GM21360 (cell line): ENCODE data around the gene GASK1B.
A peak's percentile ranks its signal among the peaks of the same experiment; 100 is the strongest.

Experiments
- ATAC-seq: cut with Tn5 transposase; IDR thresholded peaks from one replicate; pipeline ENCODE4 v1.9.1; 2021; ENCODE audit warnings: mild to moderate bottlenecking, moderate library complexity; ENCODE audit not compliant: unreplicated experiment

GASK1B gene

DNA sequence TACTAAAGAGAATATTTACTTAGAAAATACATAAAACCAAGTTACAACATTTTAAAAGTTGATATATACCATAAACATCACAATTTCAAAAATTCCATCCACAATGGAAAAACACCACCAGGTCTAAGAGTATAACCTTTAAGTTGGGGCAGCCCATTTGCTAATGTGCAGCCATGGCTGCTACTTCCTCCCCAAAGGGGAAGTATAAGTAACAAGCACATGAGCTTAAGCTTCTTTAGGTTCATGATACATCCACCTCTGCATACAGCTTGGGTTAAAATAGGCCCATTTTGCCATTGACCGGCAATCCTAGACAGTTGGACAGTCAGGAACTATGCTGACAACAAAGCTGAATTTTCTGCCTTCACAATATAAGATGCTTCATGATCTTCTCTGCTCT lies 16.6 kb upstream of the GASK1B start:
- no peak for ATAC-seq

- ATAC-seq: no peak
Observed at GRCh38 chr4:158186815-158187214, 14.0 kb upstream of the GASK1B start.

DNA sequence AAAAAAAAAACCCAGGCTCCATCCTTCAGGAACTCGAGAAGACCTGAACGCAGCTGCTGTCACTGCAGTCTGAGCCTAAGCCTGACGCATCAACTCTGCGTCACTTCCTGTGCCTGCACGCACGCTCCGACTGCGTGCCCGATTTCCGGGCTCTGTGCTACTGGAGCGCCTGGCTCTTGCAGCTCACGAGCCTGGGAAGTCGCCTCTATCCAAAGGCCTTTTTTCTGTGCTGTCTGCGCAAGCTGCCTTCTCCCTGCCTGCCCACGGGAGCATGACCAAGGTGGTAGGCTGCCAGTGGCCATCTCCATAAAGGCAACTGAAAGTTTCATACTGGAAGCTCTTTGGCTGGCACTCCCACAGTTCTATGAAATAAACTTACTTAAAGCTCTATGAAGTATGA lies 9.9 kb upstream of the GASK1B start:
- no peak for ATAC-seq

GRCh38 chr4:158181906-158182305 lies 9.1 kb upstream of the GASK1B start:
- ATAC-seq: no peak

DNA sequence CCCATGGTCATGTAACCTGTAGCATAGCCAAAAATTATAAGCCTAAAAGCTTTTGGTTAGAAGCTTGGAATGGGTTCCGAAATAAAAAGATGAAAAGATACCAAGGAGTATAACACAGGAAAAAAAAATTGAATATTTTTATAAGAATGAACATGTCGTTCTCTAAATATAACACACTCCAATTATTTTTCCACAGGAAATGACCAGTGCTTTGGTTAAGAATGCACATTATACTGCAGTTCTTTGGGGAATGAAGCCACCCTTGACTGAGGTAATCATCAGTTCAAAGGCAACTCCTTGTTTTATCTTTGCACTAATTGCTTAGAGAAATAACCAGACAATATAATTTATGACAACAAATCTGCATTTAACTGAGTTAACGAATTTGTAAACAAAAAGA lies 6.6 kb upstream of the GASK1B start:
- no peak for ATAC-seq

DNA sequence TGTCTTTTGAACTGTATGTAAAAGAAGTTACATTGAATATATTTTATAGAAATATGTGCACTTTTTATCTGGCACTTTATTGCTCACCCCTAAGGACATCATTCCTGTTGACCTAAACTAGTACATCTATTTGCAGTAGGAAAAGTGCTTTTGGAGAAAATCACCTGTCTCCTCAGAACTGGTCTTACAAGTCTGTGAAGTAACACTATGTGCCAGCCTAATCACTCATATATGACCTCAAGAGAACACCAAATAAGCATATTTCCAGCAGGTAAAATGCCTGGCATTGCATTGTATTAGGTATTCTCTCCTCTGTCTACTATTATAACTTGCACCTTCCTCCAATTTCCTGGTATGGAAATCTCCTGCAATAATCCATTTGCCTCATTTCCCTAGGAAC lies 4.0 kb upstream of the GASK1B start:
- no peak for ATAC-seq

- no peak for ATAC-seq
Observed at GRCh38 chr4:158176108-158176507, 3.3 kb upstream of the GASK1B start.

DNA sequence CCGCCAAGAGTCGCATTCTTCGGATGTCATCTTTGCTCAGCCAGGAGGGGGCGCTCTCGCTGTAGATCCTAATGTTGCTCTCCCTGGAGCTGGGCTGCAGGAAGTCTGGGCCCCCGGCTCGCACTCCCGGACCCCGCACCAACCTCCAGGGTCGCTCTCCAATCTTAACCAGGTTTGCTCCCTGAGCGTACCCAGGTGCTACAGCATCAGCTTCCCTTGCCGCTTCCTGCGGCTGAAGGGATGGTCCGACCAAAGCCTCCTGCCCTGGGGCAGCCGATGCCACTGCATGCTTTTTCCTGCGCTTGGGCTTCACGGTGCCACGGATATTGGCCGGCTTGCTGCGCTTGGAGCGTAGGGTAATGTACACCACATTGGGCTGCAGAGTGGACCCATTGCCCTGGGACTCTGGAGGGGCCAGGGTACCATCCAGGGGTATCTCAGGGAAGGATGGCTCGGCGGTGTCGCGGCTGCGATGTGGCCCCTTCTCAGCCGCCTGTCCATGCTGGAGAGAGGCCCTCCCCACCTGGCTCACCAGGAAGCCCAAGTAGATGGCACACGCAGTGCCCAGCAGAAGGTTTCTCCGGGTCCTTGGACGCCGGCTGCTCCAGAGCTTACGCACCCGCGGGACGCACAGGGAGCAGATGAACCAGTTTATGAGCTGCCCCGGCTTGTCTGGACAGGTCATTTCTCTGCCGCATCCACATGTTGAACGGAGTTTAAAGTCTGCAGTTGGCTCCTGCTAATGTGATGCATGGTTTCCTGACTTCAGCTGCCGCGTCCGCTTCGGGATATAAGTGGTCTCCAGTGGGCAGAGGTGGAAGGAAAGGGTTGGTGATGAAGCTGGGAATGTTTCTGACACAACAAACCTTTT lies 1.9 kb downstream of the GASK1B start:
- peak; percentile 46 for ATAC-seq

DNA sequence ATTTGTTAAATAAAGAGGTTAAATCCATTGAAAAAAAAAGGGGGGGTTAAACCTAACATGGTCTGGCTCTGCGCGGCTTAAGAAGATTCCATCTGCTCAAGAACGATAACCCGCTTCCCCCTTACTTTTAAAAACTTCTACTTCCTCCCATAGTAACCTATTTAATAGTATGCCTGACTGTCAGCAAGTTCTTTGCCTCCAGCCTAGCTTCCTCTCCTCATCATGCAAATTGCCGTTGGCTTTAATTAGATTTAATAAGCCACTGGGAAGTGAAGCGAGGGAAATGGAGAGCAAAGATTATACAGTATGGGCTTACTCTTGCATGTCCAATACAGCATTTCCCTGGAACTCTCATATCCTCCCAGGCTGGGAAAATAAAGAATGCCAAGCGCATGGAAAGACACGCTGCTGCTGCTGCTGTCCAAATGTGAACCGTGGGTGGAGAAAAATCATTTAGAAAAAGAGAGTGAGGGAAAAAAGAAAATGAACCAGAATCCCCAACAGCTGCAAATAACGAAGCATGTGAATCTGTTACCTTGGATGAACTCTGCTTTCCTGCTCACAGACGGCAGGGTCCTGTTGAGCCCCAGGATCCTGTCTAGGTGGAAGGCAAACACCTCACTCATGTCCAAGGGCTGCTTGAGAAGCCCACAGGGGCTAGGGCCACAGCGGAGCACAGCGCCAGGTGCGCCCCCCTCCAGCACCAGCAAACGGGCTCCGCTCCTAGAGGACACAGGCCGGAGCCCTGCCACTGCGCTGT lies 2.7 kb downstream of the GASK1B start:
- no peak for ATAC-seq

- no peak for ATAC-seq
Observed at GRCh38 chr4:158169506-158169905, 3.3 kb downstream of the GASK1B start.

DNA sequence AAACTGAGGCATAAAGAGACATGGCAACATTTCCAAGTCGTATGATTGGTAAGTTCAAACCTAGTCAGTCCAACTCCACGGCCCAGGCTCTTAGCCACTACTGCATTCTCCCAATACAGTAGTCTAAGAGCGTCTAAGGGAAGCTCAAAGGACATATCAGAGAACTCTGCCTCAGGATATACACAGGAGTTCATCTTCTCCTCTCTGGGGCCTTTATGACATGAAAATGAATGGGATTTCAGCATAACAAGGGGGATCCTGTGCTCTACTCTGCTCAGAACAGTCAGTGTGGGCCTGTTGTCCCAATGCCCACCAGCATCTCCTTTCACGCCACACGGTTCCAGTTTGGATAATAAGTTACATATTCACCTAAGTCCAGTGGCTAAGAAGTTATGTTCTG lies 4.2 kb downstream of the GASK1B start:
- no peak for ATAC-seq

DNA sequence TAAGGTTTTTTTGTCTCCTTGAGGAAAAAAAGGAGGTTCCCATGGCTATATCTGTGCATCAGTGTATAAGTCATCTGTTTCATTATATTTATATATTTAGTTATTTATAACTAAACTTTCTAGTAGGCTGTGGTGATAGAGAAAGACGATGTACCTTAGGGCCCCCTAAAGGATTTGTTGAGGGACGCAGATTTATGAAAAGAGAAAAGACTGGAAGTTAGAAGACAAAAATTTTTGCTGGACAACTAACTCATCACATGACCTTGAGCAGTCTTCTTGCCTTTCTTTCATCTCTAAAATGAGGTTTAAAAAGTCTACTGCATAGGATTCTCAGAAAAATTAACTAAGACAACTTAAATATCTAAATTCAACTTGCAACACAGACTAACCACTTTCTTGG lies 6.1 kb downstream of the GASK1B start:
- no peak for ATAC-seq

GRCh38 chr4:158164768-158165213 lies 8.0 kb downstream of the GASK1B start:
- no peak for ATAC-seq

DNA sequence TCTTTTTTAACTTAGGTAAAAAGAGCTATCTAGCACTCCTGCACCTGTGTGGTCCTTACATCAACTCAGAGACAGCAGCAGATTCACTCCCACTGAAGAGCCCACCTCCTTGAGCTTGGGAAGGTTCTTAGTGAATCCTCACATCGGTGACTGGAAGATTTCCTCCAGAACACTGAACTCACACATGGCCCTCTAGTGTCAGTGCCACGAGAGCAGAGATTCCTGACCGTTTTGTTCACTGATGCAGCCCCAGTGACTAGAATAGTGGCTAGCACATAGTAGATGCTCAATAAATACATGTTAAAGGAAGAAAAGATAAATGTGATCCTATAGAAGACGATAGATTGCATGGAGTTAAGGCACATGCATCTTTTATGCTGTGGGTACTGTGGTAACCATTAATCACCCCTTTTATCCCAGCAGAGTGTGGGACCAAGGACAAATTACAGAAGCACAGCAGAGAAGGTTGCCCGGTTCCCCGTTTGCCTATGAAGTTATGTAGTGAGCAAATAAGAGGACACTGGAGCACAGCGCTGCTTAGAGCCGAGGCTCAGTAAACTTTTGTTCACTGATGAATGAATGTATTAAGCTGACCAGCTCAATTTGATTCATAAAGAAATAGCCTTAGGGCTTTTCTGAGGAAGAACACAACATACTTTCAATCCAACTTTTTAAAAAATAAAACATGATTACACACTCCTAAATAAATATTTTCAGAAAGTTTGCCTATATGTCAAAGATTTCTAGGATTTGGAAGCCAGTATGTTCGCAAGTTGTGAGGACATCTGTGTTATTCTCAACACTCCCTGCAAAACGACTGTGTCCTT lies 8.7 kb downstream of the GASK1B start:
- no peak for ATAC-seq

- ATAC-seq: no peak
Observed at GRCh38 chr4:158162631-158163030, 10.2 kb downstream of the GASK1B start.

DNA sequence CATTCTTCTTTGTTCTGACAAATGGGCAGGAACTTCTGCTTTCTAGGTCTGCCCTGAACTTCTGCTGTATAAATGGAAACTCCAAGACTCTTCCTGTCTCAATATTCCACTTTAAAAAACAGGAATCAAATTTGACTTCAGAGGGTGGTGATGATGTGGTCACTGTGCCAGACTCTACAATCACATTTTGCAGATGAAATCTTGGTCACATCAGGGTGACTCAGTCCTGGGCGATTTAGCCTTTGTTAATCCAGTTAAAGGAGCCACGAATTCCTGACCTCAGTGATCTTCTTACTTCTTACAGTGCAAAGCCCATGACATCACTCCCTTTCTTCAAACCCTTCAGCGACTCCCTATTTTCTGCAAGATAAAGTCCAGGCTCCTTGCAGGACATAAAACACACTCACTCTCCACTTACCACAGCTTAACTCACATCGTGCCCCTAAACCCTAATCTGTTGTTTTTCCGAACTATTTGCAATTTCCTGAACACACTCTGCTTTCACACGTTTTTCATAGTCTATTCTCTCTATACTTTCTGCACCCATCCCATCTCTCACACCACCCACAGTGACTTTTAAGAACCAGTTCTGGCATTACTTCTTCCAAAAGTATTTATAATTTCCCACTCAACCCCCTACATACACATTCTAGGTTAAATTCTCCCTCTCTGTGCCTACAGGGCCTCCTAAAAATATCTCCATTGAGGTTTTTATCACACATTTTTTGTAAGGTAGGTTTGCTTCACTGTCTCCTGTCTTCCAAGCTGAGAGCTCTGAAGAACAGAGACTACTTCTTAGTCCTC lies 11.1 kb downstream of the GASK1B start:
- ATAC-seq: no peak

GRCh38 chr4:158159718-158160094 lies 13.1 kb downstream of the GASK1B start:
- no peak for ATAC-seq

DNA sequence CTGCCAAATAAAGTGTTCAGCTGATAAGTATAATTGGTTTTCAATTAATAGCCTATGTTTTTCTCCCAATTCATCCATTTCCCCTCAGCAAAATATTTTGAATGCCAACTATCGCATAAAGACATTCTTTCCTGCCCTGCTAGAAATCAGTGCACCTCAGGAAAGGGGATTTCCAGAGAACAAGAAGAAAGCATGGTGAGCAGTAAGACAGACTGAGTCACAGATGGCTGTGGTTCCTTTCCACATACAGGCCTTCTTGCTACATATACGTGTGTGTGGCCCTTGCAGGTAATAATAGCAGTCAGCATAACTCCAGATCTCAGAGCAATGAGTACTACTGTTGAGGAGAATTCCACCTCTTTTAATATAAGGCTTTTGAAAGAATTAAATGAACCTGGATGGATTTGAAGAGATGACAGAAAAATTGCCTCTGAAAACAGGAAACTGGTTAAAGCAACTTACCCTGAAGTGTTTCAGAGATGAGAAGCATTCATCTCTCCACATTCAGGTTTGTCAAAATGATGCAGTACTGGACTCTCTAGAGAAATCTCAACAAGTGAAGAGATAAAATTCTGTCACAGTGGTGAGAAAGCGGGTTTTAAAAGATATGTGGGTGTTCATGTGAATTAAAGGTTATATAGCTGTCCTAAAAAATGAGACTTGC lies 13.6 kb downstream of the GASK1B start:
- no peak for ATAC-seq

DNA sequence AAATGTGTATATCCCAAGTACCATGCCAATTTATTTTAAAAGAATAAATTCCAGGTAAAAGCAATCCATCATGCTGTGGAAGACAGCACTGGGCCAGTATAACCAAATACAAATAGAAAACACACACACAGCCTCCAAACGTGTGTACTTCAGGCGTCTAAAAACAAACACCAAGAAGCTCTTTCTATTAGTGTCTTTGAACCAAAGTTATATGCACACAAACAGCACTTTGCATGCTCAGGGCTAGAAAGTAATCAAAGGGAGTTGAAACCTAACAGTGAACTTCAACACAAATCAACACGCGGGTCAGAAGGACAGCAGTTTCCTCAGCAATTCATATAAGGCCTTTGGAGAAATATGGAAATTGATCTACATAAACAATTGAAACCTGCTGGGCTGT lies 15.4 kb downstream of the GASK1B start:
- ATAC-seq: no peak
